GM19328 (cell line): Measurements from ENCODE around the gene TFCP2.

Source experiments
- ATAC-seq: cut with Tn5 transposase; IDR thresholded peaks from one replicate; pipeline ENCODE4 v1.9.1; 2021; ENCODE audit warnings: mild to moderate bottlenecking, moderate library complexity; ENCODE audit not compliant: unreplicated experiment

Gene TFCP2

DNA sequence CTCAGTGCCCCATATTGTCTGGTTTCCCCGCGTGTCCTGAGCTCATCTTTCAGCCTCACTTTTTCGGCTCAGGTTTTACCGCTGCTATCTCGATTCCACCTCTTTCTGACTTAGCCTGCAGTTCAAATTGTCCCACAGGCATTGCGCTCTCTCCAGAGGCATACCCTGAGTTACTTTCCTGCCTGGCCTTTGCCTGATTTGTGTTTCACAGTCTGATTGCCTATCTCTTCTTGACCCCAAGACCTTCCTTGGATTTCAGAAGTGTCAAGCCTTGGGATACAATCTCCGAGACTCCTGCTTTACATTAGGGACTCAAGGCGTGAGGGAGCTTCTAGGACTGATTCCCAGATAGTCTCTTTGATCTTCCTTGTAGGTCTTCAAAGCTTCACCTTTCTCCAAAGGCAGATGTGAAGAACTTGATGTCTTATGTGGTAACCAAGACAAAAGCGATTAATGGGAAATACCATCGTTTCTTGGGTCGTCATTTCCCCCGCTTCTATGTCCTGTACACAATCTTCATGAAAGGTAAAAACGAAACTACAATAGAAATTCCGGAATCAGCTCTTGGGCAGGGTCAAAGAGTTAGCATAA, 124.2 kb downstream of the TFCP2 start:
- ATAC-seq = no peak

DNA sequence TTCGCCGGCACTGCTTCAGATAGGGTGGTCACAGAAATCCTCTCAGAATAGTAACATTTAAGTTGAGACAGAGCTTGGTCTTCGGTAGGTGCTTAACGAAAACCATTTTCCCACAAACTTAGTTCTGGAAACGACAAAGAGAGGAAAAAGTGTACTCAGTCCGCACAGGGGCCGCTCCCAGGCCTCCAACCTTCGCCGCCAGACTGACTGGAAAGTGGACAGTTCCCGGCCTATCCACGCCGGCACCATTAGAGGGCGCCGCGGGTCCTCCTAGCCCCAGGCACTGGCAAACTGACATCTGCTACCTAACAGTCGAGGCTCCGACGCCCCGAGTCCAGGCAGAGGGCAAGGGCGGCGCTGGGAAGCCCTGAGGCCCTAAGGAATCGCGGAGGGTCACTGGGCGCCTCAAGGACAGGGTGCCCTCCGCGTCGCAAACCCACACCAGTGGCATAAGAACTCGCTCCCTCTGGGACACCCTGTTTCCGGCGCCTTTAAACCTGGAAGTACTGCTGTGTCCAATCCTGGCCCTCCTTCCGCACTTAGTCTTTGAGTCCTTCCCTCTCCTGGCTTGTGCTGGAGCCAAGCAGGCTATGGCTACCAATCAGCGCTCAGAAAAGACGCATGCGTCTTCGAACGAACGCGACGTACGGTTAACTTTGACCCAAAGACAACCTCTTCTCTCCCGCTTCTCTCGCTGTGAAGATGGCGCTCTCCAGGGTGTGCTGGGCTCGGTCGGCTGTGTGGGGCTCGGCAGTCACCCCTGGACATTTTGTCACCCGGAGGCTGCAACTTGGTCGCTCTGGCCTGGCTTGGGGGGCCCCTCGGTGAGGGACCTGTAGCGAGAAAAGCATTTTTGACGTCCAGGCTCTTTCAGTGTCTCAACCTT, 125.0 kb downstream of the TFCP2 start, which contains the start of gene LETMD1:
Gene LETMD1 (plus strand): TSS at position 673 of the 886 bp plus-strand sequence. CDS start 30 bp downstream, at position 703.
- peak; percentile 94 for ATAC-seq
